Measurements from ENCODE around the gene LTF.

LTF gene

DNA sequence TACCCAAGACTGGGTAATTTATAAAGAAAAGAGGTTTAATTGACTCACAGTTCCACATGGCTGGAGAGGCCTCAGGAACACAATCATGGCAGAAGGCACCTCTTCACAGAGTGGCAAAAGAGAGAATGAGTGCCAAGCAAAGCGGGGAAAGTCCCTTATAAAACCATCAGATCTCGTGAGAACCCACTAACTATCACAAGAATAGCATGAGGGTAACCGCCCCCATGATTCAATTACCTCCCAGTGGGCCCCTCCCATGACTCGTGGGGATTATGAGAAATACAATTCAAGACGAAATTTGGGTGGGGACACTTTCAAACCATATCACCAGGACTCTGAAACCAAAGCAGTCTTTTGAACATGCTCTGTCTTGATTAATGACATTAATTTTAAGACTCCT, 40.1 kb upstream of the LTF start:
- Histone ChIP-seq H4K20me1 (ENCODE audit: control insufficient read depth, insufficient read depth, low read depth, low read length) (no peaks in the 10 kb centered on the region), H3K27ac (ENCODE audit: low read depth, low read length) (no peak overlapping the region), H3K9me3 (ENCODE audit: control insufficient read depth, insufficient read depth, low read length) (no peaks in the 10 kb centered on the region), H3F3A (ENCODE audit: control insufficient read depth, insufficient read depth) (no peaks in the 10 kb centered on the region), H3K79me2 (ENCODE audit: control insufficient read depth, low read length) (no peaks in the 10 kb centered on the region), H3K36me3 (ENCODE audit: control insufficient read depth, low read length) (no peaks in the 10 kb centered on the region), H3K4me1 (ENCODE audit: control insufficient read depth, low read length) (peaks cover 45% of the 10 kb centered on the region), H3K4me2 (ENCODE audit: low read length) (no peak overlapping the region), H3K9me2 (replicated peaks; ENCODE audit: control insufficient read depth, low read length) (no peaks in the 10 kb centered on the region), H3K27me3 (ENCODE audit: control insufficient read depth, low read length) (no peaks in the 10 kb centered on the region), H3K4me3 (ENCODE audit: low read length) (no peak overlapping the region)
- TF ChIP-seq EZH2phosphoT487 (IDR thresholded peaks at IDR 0.05; ENCODE audit: borderline replicate concordance, low read length), result no peak
- TF ChIP-seq, protein P1, sequence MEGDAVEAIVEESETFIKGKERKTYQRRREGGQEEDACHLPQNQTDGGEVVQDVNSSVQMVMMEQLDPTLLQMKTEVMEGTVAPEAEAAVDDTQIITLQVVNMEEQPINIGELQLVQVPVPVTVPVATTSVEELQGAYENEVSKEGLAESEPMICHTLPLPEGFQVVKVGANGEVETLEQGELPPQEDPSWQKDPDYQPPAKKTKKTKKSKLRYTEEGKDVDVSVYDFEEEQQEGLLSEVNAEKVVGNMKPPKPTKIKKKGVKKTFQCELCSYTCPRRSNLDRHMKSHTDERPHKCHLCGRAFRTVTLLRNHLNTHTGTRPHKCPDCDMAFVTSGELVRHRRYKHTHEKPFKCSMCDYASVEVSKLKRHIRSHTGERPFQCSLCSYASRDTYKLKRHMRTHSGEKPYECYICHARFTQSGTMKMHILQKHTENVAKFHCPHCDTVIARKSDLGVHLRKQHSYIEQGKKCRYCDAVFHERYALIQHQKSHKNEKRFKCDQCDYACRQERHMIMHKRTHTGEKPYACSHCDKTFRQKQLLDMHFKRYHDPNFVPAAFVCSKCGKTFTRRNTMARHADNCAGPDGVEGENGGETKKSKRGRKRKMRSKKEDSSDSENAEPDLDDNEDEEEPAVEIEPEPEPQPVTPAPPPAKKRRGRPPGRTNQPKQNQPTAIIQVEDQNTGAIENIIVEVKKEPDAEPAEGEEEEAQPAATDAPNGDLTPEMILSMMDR (IDR thresholded peaks at IDR 0.05; ENCODE audit: low read depth, low read length, poor library complexity, severe bottlenecking), result no peak

DNA sequence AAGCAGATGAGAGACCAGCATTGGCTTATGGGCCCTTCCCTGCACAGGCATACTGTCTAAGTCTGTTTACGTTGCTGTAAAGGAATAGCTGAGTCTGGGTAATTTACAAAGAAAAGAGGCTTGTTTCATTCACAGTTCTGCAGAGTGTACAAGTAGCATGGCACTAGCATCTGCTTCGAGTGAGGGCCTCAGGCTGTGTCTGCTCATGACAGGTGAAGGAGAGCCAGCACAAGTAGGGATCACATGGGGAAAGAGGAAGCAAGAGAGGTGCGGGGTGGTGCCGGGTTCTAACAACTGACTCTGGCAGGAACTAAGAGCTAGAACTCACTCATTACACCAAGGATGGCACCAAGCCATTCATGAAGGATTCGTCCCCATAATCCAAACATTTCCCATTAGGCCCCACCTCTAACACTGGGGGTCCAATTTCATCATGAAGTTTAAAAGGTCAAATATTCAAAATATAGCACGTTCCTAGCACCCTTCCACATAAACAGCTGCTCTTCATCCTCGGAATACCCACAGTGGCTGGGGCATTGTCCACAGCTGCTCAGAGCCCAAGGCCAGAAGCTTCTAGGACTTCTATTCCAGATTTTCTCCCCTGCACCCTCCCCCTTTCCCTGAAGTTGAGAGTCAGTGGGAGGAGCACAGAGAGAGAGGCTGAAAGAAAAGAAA, 38.6 kb upstream of the LTF start:
- Histone ChIP-seq H3K27ac (ENCODE audit: low read depth, low read length) (no peak overlapping the region), H3K9me2 (replicated peaks; ENCODE audit: control insufficient read depth, low read length) (no peaks in the 10 kb centered on the region), H3K9me3 (ENCODE audit: control insufficient read depth, insufficient read depth, low read length) (no peaks in the 10 kb centered on the region), H3K79me2 (ENCODE audit: control insufficient read depth, low read length) (no peaks in the 10 kb centered on the region), H3K4me2 (ENCODE audit: low read length) (no peak overlapping the region), H3F3A (ENCODE audit: control insufficient read depth, insufficient read depth) (no peaks in the 10 kb centered on the region), H4K20me1 (ENCODE audit: control insufficient read depth, insufficient read depth, low read depth, low read length) (no peaks in the 10 kb centered on the region), H3K36me3 (ENCODE audit: control insufficient read depth, low read length) (no peaks in the 10 kb centered on the region), H3K4me3 (ENCODE audit: low read length) (no peak overlapping the region), H3K27me3 (ENCODE audit: control insufficient read depth, low read length) (no peaks in the 10 kb centered on the region), H3K4me1 (ENCODE audit: control insufficient read depth, low read length) (peaks cover 59% of the 10 kb centered on the region)
- TF ChIP-seq, protein P1 (IDR thresholded peaks at IDR 0.05; ENCODE audit: low read depth, low read length, poor library complexity, severe bottlenecking), result no peak
- TF ChIP-seq EZH2phosphoT487 (IDR thresholded peaks at IDR 0.05; ENCODE audit: borderline replicate concordance, low read length), result no peak

DNA sequence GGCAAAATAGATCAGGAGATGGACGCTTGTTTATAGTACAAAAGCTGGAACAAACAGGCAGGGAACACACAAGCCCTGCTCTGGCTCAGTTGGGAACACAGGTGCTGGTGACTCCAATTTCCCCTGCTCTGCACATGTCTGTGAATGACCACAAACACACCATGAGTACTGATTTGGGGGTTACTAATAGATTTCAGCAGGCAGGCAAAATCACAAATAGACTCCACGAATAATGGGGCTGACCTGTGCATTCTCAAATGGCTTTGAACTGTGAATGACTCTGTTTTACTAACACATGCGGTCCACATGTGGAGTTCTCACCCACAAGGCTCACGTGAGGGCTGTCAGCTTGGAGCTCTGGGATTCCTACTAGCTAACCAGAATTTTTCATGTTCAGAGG, 37.0 kb upstream of the LTF start:
- H3K79me2 ChIP-seq (ENCODE audit: control insufficient read depth, low read length), result no peaks in the 10 kb centered on the region
- peaks cover 75% of the 10 kb centered on the region for H3K4me1 ChIP-seq (ENCODE audit: control insufficient read depth, low read length)

More for the DNA sequence above, 37.0 kb upstream of the LTF start:
- no peaks in the 10 kb centered on the region for H3K27me3 ChIP-seq (ENCODE audit: control insufficient read depth, low read length)
- no peaks in the 10 kb centered on the region for H4K20me1 ChIP-seq (ENCODE audit: control insufficient read depth, insufficient read depth, low read depth, low read length)
- peak overlapping the region; percentile 7; the same call in 1 of the 2 replicates for H3K4me3 ChIP-seq (ENCODE audit: low read length)
- no peaks in the 10 kb centered on the region for H3K36me3 ChIP-seq (ENCODE audit: control insufficient read depth, low read length)
- H3K9me3 ChIP-seq (ENCODE audit: control insufficient read depth, insufficient read depth, low read length), result no peaks in the 10 kb centered on the region
- TF ChIP-seq, protein P1 (IDR thresholded peaks at IDR 0.05; ENCODE audit: low read depth, low read length, poor library complexity, severe bottlenecking), result no peak
- no peak for TF ChIP-seq EZH2phosphoT487 (IDR thresholded peaks at IDR 0.05; ENCODE audit: borderline replicate concordance, low read length)
- peak overlapping the region; percentile 55 for H3K4me2 ChIP-seq (ENCODE audit: low read length)
- H3K9me2 ChIP-seq (replicated peaks; ENCODE audit: control insufficient read depth, low read length), result no peaks in the 10 kb centered on the region
- H3K27ac ChIP-seq (ENCODE audit: low read depth, low read length), result peak overlapping the region; percentile 63
- H3F3A ChIP-seq (ENCODE audit: control insufficient read depth, insufficient read depth), result no peaks in the 10 kb centered on the region
